ENCODE results near the gene CCL1. TPM values are rescaled to one million over a fixed set of nuclear protein-coding genes. Genes with fewer than 3 reads are reported as not detected.

CCL1 gene
- total RNA-seq, 2 donors from 2014 or later = not detected

DNA sequence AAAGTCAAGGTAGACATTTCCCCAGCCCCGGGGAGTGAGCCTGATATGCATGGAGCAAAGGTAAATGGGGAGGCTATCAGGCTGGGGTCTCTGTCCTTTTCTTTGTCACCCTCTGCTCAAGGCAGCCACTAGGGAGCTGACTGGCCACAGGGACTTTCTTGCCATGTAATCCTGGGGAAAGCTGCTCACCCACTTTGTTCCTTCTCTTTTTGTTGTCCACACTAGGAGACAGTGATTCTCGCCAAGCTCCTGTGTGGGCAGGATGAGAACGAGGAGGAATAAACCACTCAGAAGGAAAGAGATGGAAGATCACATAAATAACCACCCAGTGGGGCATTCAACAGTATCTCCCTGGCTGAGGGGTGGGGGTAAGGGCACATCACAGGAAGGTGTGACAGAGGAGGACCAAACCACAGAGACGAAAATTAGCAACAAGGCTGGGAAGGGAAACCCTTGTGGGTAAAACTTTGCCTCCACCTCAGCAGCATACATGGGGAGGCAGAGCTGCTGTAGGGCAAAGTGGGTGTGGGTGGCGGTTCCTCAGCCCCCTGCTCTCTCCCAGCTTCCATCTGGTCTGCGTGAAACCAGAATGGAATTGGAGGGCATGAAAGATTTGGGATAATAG lies 26.2 kb upstream of the CCL1 start:
- ATAC-seq (no peak), DNase-seq (no peak)
- H3K4me1 ChIP-seq = no peaks in the 10 kb centered on the region
- H3K27me3 ChIP-seq = no peaks in the 10 kb centered on the region
- TF ChIP-seq POLR2A (IDR thresholded peaks at IDR 0.05) = no peak
- TF ChIP-seq, protein P1, sequence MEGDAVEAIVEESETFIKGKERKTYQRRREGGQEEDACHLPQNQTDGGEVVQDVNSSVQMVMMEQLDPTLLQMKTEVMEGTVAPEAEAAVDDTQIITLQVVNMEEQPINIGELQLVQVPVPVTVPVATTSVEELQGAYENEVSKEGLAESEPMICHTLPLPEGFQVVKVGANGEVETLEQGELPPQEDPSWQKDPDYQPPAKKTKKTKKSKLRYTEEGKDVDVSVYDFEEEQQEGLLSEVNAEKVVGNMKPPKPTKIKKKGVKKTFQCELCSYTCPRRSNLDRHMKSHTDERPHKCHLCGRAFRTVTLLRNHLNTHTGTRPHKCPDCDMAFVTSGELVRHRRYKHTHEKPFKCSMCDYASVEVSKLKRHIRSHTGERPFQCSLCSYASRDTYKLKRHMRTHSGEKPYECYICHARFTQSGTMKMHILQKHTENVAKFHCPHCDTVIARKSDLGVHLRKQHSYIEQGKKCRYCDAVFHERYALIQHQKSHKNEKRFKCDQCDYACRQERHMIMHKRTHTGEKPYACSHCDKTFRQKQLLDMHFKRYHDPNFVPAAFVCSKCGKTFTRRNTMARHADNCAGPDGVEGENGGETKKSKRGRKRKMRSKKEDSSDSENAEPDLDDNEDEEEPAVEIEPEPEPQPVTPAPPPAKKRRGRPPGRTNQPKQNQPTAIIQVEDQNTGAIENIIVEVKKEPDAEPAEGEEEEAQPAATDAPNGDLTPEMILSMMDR (IDR thresholded peaks at IDR 0.05) = no peak
- WGBS, 2 donors = 37 to 45% methylated on average over 6 of the region's 6 CpGs
- intact Hi-C loops (cut with DNase I) = no loop called here
- H3K36me3 ChIP-seq (replicated peaks in 1 of 2; ENCODE audit: insufficient read depth in 1 of 2, low read depth in 2 of 2) = no peaks in the 10 kb centered on the region
- no peaks in the 10 kb centered on the region for H3K9me3 ChIP-seq
- no peak overlapping the region for H3K4me3 ChIP-seq
- H3K27ac ChIP-seq = no peak overlapping the region

DNA sequence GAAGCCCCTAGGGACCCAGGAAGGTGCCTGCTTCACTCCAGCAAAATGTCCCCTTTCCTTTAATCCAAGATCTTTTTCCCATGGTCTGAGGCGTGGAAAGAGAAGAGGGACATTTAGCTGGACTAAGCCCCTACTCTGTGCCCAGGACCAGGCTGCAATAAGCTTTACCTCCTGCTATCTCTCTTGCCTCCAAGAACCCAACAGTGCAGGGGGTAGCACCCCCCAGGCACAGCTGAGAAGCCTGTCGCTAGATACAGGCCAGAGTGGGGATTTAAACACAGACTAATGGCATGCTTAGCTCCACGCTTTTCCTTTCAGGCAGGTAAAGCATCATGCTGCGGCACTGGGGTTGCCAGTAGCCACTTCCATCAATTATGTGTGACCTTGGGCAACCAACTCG lies 24.5 kb upstream of the CCL1 start:
- Histone ChIP-seq H3K36me3 (replicated peaks in 1 of 2; ENCODE audit: insufficient read depth in 1 of 2, low read depth in 2 of 2) (no peaks in the 10 kb centered on the region), H3K27ac (no peak overlapping the region), H3K4me1 (no peaks in the 10 kb centered on the region), H3K9me3 (no peaks in the 10 kb centered on the region), H3K4me3 (no peak overlapping the region), H3K27me3 (no peaks in the 10 kb centered on the region)
- TF ChIP-seq, protein P1 (IDR thresholded peaks at IDR 0.05) = no peak
- TF ChIP-seq POLR2A (IDR thresholded peaks at IDR 0.05) = no peak
- 0 to 48% methylated on average over 2 to 5 of the region's 5 CpGs for WGBS, 2 donors
- DNase-seq (no peak), ATAC-seq (no peak)
- intact Hi-C loops (cut with DNase I) = no loop called here

DNA sequence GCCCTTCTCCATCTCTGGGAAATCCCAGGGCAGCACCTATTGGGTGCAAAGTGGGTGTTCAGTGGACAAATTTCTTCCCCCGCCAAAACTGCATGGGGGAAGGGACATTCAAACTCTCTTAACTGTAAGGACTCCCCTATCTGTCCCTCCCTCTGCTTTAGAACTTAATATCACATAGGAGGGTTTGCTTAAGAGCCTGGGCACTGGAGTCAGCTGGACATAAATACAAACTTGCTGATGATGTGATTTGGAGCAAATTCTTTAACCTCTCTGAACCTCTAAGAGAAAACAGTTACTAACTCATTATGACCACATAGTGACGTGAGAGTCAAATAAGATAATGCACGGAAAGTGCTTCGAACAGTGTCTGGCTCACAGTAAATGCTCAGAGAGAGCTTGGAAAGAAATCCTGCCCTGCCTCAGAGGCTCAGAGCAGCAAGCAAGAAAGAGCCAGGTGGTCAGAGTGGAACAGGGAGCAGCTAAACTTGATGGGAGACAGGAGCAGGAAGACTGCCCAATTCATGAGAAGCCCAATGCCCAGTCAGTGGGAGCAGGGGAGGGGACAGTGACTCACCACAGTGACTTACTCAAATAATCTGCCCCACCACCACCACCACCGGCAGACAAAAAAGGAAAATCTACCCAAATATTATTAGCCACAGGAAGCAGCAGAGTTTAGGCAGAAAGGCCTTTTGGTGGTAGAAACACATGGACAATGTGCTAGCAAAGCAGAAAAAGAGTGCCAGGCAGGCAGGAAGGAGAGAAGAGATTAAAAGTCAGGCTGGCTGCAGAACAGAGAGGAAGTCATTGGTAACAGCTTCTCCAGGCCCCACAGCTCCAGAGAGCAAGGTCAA lies 23.9 kb upstream of the CCL1 start:
- WGBS, 2 donors = 65 to 67% methylated on average over 5 of the region's 5 CpGs
- no peak for ATAC-seq

DNA sequence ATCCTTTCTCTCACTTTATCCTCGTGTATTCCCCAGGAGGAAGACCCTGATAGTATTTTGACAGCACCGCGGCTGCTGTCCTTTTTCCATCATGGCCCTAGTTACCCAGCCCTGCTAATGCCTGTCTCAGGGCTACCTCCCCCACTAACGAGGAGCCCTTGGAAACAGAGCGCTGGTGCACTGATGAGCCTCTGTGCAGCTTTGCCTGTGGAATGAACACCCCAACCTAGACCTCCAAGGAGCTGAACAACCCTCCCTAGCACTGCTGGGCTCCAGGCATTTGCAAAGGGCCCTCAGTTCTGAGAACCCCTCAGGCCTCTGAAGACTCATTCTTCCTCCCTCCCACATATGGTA lies 23.3 kb upstream of the CCL1 start:
- WGBS, 2 donors = 69 to 70% methylated on average over 5 of the region's 5 CpGs
- no peaks in the 10 kb centered on the region for H3K27me3 ChIP-seq
- TF ChIP-seq POLR2A (IDR thresholded peaks at IDR 0.05) = no peak
- TF ChIP-seq, protein P1 (IDR thresholded peaks at IDR 0.05) = no peak
- intact Hi-C loops (cut with DNase I) = no loop called here
- H3K36me3 ChIP-seq (replicated peaks in 1 of 2; ENCODE audit: insufficient read depth in 1 of 2, low read depth in 2 of 2) = no peaks in the 10 kb centered on the region
- H3K4me3 ChIP-seq = no peak overlapping the region
- no peak for DNase-seq
- no peaks in the 10 kb centered on the region for H3K4me1 ChIP-seq
- no peak overlapping the region for H3K27ac ChIP-seq
- ATAC-seq = no peak
- H3K9me3 ChIP-seq = no peaks in the 10 kb centered on the region

More for the DNA sequence above, 23.9 kb upstream of the CCL1 start:
- TF ChIP-seq, protein P1 (IDR thresholded peaks at IDR 0.05) = no peak
- no peak for TF ChIP-seq POLR2A (IDR thresholded peaks at IDR 0.05)
- Histone ChIP-seq H3K4me3 (no peak overlapping the region), H3K4me1 (no peaks in the 10 kb centered on the region), H3K9me3 (no peaks in the 10 kb centered on the region), H3K36me3 (replicated peaks in 1 of 2; ENCODE audit: insufficient read depth in 1 of 2, low read depth in 2 of 2) (no peaks in the 10 kb centered on the region), H3K27ac (no peak overlapping the region), H3K27me3 (no peaks in the 10 kb centered on the region)
- intact Hi-C loops (cut with DNase I) = no loop called here
- no peak for DNase-seq

Data from body of pancreas (tissue), 4 donors.